RWPE2 (cell line): ENCODE results near the gene SHMT2.

Source experiments
- ATAC-seq: fragments of 200-7000 bp; cut with Tn5 transposase; 3 replicates; pipeline ENCODE4 v1.9.1; 2021; ENCODE audit warnings: low read depth
- DNase-seq: peaks from one replicate; pipeline ENCODE4 v3.0.0-alpha.2; 2020; ENCODE audit warnings: low spot score
- H3K27ac ChIP-seq: fragments of 450-650 bp; 2 replicates; pipeline ENCODE4 v1.5.1; 2017; ENCODE audit warnings: mild to moderate bottlenecking; ENCODE audit not compliant: poor library complexity, severe bottlenecking
- H3K27me3 ChIP-seq: fragments of 250-450 bp; sonication (Bioruptor Pico); 2 replicates; pipeline ENCODE4 v1.5.1; 2021; ENCODE audit warnings: mild to moderate bottlenecking, moderate library complexity; ENCODE audit not compliant: insufficient read depth, poor library complexity, severe bottlenecking
- H3K36me3 ChIP-seq: fragments of 250-450 bp; sonication (Bioruptor Pico); 2 replicates; pipeline ENCODE4 v1.5.1; 2020; ENCODE audit warnings: low read depth, mild to moderate bottlenecking, moderate library complexity
- H3K4me1 ChIP-seq: fragments of 250-450 bp; sonication (Bioruptor Pico); 2 replicates; pipeline ENCODE4 v1.5.1; 2021; ENCODE audit warnings: mild to moderate bottlenecking, moderate library complexity; ENCODE audit not compliant: insufficient read depth, poor library complexity, severe bottlenecking
- H3K4me3 ChIP-seq: fragments of 250-450 bp; sonication (Bioruptor Pico); 2 replicates; pipeline ENCODE4 v1.5.1; 2021; ENCODE audit warnings: mild to moderate bottlenecking, moderate library complexity; ENCODE audit not compliant: severe bottlenecking
- H3K9me3 ChIP-seq: fragments of 250-450 bp; sonication (Bioruptor Pico); 2 replicates; pipeline ENCODE4 v1.5.1; 2021; ENCODE audit warnings: mild to moderate bottlenecking, moderate library complexity; ENCODE audit not compliant: severe bottlenecking
- TF ChIP-seq, protein P1 (sequence below): fragments of 450-650 bp; IDR thresholded peaks from one replicate; pipeline ENCODE4 v1.5.1; 2017; ENCODE audit warnings: mild to moderate bottlenecking, moderate library complexity; ENCODE audit not compliant: poor library complexity, severe bottlenecking

SHMT2 gene

DNA sequence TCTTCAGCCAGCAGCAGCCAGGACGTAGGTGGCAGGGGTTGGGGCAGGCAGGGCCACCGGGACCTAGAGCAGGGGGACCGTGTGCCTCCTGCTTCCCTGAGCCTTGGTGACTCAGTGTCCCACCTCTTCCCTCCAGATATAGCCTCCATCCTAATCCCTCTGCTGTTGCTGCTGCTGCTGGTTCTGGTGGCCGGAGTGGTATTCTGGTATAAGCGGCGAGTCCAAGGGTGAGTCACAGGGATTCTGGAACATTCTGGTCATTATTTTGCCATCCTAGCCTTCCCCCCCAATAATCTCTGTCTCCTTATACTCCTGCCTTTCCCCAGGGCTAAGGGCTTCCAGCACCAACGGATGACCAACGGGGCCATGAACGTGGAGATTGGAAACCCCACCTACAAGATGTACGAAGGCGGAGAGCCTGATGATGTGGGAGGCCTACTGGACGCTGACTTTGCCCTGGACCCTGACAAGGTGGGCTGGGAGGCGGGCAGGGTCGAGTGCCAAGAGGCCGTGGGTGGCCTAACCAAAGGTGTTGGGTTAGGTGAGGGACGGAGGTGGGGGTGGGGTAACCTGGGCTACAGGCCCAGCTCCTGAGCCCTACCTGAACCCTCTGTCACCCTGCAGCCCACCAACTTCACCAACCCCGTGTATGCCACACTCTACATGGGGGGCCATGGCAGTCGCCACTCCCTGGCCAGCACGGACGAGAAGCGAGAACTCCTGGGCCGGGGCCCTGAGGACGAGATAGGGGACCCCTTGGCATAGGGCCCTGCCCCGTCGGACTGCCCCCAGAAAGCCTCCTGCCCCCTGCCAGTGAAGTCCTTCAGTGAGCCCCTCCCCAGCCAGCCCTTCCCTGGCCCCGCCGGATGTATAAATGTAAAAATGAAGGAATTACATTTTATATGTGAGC, 17.5 kb upstream of the SHMT2 start:
- no peaks in the 10 kb centered on the region for H3K36me3 ChIP-seq
- TF ChIP-seq, protein P1, sequence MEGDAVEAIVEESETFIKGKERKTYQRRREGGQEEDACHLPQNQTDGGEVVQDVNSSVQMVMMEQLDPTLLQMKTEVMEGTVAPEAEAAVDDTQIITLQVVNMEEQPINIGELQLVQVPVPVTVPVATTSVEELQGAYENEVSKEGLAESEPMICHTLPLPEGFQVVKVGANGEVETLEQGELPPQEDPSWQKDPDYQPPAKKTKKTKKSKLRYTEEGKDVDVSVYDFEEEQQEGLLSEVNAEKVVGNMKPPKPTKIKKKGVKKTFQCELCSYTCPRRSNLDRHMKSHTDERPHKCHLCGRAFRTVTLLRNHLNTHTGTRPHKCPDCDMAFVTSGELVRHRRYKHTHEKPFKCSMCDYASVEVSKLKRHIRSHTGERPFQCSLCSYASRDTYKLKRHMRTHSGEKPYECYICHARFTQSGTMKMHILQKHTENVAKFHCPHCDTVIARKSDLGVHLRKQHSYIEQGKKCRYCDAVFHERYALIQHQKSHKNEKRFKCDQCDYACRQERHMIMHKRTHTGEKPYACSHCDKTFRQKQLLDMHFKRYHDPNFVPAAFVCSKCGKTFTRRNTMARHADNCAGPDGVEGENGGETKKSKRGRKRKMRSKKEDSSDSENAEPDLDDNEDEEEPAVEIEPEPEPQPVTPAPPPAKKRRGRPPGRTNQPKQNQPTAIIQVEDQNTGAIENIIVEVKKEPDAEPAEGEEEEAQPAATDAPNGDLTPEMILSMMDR = no peak

DNA sequence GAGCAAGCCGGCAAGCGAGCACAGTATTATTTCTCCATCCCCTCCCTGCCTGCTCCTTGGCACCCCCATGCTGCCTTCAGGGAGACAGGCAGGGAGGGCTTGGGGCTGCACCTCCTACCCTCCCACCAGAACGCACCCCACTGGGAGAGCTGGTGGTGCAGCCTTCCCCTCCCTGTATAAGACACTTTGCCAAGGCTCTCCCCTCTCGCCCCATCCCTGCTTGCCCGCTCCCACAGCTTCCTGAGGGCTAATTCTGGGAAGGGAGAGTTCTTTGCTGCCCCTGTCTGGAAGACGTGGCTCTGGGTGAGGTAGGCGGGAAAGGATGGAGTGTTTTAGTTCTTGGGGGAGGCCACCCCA, 16.8 kb upstream of the SHMT2 start:
- no peak for DNase-seq
- Histone ChIP-seq H3K27me3 (peaks cover 30% of the 10 kb centered on the region), H3K9me3 (no peaks in the 10 kb centered on the region), H3K4me1 (no peaks in the 10 kb centered on the region), H3K36me3 (no peaks in the 10 kb centered on the region), H3K4me3 (no peak overlapping the region), H3K27ac (no peak overlapping the region)
- TF ChIP-seq, protein P1 = no peak
- ATAC-seq = no peak

More for the DNA sequence above, 17.5 kb upstream of the SHMT2 start:
- no peak overlapping the region for H3K4me3 ChIP-seq
- no peaks in the 10 kb centered on the region for H3K9me3 ChIP-seq
- peaks cover 24% of the 10 kb centered on the region for H3K27me3 ChIP-seq
- DNase-seq = no peak
- H3K4me1 ChIP-seq = no peaks in the 10 kb centered on the region
- ATAC-seq = no peak
- no peak overlapping the region for H3K27ac ChIP-seq

DNA sequence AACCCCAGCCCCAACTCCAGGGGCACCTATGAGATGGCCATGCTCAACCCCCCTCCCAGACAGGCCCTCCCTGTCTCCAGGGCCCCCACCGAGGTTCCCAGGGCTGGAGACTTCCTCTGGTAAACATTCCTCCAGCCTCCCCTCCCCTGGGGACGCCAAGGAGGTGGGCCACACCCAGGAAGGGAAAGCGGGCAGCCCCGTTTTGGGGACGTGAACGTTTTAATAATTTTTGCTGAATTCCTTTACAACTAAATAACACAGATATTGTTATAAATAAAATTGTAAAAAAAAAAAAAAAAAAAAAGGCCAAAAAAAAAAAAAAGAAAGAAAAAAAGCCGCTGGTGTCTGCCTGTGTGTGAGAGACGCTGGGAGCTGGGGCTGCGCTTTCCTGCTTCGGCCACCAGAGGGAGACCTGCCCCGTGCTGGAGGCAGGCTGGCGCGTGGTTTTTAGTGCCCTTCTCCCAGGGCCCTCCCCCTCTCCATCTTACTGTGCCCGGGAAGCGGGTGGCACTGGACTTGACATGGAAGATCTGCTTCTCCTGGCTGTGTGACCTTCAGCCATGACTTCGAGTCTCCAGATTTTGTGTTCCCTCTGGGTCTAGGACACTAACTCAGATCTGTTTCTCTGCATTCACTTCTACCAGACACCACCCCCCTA, 16.3 kb upstream of the SHMT2 start:
- peak; percentile 55 for ATAC-seq
- TF ChIP-seq, protein P1 = peak; percentile 96
- Histone ChIP-seq H3K27ac (no peak overlapping the region), H3K4me3 (no peak overlapping the region), H3K36me3 (no peaks in the 10 kb centered on the region), H3K27me3 (peaks cover 35% of the 10 kb centered on the region), H3K9me3 (no peaks in the 10 kb centered on the region), H3K4me1 (no peaks in the 10 kb centered on the region)
- no peak for DNase-seq

DNA sequence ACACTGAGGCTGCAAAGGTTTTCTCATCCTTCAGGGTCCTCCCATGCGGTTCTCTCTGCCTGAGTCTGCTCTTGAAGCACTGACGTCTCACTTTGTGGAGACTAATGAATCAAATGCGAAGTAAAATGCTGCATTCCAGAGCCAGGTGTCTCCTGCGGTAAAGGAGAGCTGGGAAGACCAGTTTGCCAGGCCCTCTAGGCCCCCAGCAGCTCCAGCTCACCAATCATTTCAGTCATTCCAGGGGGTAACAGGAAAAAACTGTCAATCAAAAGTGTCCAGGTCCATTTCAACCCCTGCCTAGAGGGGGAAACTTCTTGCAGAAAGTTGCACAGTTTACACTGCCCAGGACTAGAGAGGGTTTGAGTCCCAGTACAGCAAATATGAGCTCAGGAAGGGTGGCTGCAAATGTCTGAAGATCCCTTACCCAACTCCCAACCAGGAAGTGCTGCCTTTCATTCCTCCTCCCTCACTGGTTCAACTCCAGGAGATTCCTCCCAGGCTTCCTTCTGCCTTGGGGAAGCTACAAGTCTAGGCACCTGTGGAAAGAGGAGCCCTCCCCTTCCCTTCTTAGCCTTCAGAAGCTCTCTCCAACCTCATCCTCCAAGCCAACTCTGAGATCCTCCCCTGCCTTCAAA, 15.6 kb upstream of the SHMT2 start:
- TF ChIP-seq, protein P1 = peak; percentile 1
- Histone ChIP-seq H3K36me3 (no peaks in the 10 kb centered on the region), H3K27ac (no peak overlapping the region), H3K27me3 (peaks cover 42% of the 10 kb centered on the region), H3K4me1 (no peaks in the 10 kb centered on the region), H3K9me3 (no peaks in the 10 kb centered on the region), H3K4me3 (no peak overlapping the region)
- no peak for DNase-seq
- no peak for ATAC-seq
